OCI-LY7 (cell line): ENCODE results near the gene ATP11C. TPM values are rescaled to one million over a fixed set of nuclear protein-coding genes. Genes with fewer than 3 reads are reported as not detected.

Experiments
- BruUV-seq: library from RNA; stranded (reverse); fragments of 400-500 nt; replicated peaks from 2 replicates; lab custom pipeline; 2021; lab: Mats Ljungman, UMichigan
- CTCF ChIA-PET: fragments of 300-600 bp; sonication (Branson Sonifier 250); formaldehyde crosslinking; loops from one replicate; lab custom pipeline; 2022; ENCODE audit warnings: antibody characterized with exemption; ENCODE audit not compliant: unreplicated experiment; lab: Charles Lee
- POLR2A ChIA-PET: fragments of 300-600 bp; sonication (Branson Sonifier 250); formaldehyde crosslinking; loops from one replicate; lab custom pipeline; 2022; ENCODE audit warnings: antibody characterized with exemption; lab: Charles Lee
- DNase-seq: peaks from one replicate; pipeline ENCODE4 v3.0.0-alpha.2; 2015; ENCODE audit warnings: low spot score
- H2AFZ ChIP-seq: fragments of 200-600 bp; sonication (generic), shearing (Covaris generic); 2 replicates; pipeline ENCODE4 v1.6.1; 2014; ENCODE audit warnings: mild to moderate bottlenecking, antibody characterized with exemption, low read length, moderate library complexity
- H3K27ac ChIP-seq: fragments of 200-600 bp; sonication (generic); 2 replicates; pipeline ENCODE4 v1.5.1; 2014; ENCODE audit warnings: mixed run types, low read depth, mild to moderate bottlenecking, moderate library complexity, low read length, inconsistent platforms; ENCODE audit not compliant: poor library complexity, severe bottlenecking
- H3K36me3 ChIP-seq: fragments of 200-600 bp; sonication (generic); 2 replicates; pipeline ENCODE4 v1.6.1; 2014; ENCODE audit warnings: mild to moderate bottlenecking, antibody characterized with exemption, low read length, moderate library complexity, mixed read lengths; ENCODE audit not compliant: insufficient read depth
- H3K4me1 ChIP-seq: fragments of 200-600 bp; sonication (generic); 2 replicates; pipeline ENCODE4 v1.5.1; 2014; ENCODE audit warnings: mild to moderate bottlenecking, low read length; ENCODE audit not compliant: insufficient read depth, poor library complexity, severe bottlenecking
- H3K4me2 ChIP-seq: fragments of 200-600 bp; sonication (generic); 2 replicates; pipeline ENCODE4 v1.6.1; 2014; ENCODE audit warnings: mild to moderate bottlenecking, low read length
- H3K4me3 ChIP-seq: fragments of 200-600 bp; sonication (generic); 2 replicates; pipeline ENCODE4 v1.5.1; 2014; ENCODE audit warnings: mild to moderate bottlenecking, low read depth, low read length; ENCODE audit not compliant: poor library complexity, severe bottlenecking
- H3K79me2 ChIP-seq: fragments of 200-600 bp; sonication (generic); 2 replicates; pipeline ENCODE4 v1.6.1; 2016; ENCODE audit warnings: low read depth, mild to moderate bottlenecking, low read length, moderate library complexity, mixed read lengths; ENCODE audit not compliant: insufficient read depth
- H3K9me2 ChIP-seq: fragments of 200-600 bp; sonication (generic); 2 replicates; pipeline ENCODE4 v1.6.1; 2016; ENCODE audit warnings: mild to moderate bottlenecking, low read length, mixed read lengths; ENCODE audit not compliant: insufficient read depth
- H3K9me3 ChIP-seq: fragments of 200-600 bp; sonication (generic); 2 replicates; pipeline ENCODE4 v1.6.1; 2014; ENCODE audit warnings: mild to moderate bottlenecking, mixed run types, low read length, mixed read lengths
- H4K20me1 ChIP-seq: fragments of 200-600 bp; sonication (generic); 2 replicates; pipeline ENCODE4 v1.6.1; 2014; ENCODE audit warnings: mild to moderate bottlenecking, antibody characterized with exemption, low read length, moderate library complexity, mixed read lengths; ENCODE audit not compliant: insufficient read depth
- CTCF ChIP-seq: fragments of 200-600 bp; sonication (generic); conservative IDR thresholded peaks from 2 replicates; pipeline ENCODE4 v1.5.1; 2014; ENCODE audit warnings: mild to moderate bottlenecking, antibody characterized with exemption, low read length, moderate library complexity, mixed read lengths
- EZH2phosphoT487 ChIP-seq: fragments of 200-600 bp; sonication (generic); IDR thresholded peaks from 2 replicates; pipeline ENCODE4 v1.6.1; 2018; ENCODE audit warnings: low read depth, borderline replicate concordance, mild to moderate bottlenecking, mixed run types, antibody characterized with exemption, low read length, moderate library complexity, mixed read lengths
- intact Hi-C: fragments of 100-400 bp; cut with micrococcal nuclease; formaldehyde crosslinking; loops from one replicate; pipeline ENCODE4 v1.10.0; 2022; ENCODE audit not compliant: unreplicated experiment
- total RNA-seq, 2 experiments: library from RNA; depleted of rRNA in 1 of 2; stranded (reverse); fragments of >200 nt in 1 of 2; shearing (Covaris generic) in 1 of 2; gene quantifications; 2 replicates each; pipeline ENCODE4 v1.2.3, GENCODE V29; 2014 to 2022

The ATP11C gene
- total RNA-seq, 2 experiments from 2014 or later = 20.9 to 25.2 TPM

GRCh38 chrX:139750390-139750789 lies 182.5 kb downstream of the ATP11C start:
- POLR2A ChIA-PET = no interaction called here
- Histone ChIP-seq H3K4me3 (no peak overlapping the region), H2AFZ (no peak overlapping the region), H3K27ac (no peak overlapping the region), H3K4me1 (no peaks in the 10 kb centered on the region), H4K20me1 (no peaks in the 10 kb centered on the region), H3K9me3 (no peaks in the 10 kb centered on the region), H3K79me2 (no peaks in the 10 kb centered on the region), H3K4me2 (no peak overlapping the region), H3K9me2 (no peaks in the 10 kb centered on the region), H3K36me3 (peaks cover 5% of the 10 kb centered on the region; the same call in 1 of the 2 replicates)
- TF ChIP-seq EZH2phosphoT487 (no peak), CTCF (no peak)
- no TSS peak for BruUV-seq
- intact Hi-C loops = no loop called here
- CTCF ChIA-PET = no interaction called here
- no peak for DNase-seq

DNA sequence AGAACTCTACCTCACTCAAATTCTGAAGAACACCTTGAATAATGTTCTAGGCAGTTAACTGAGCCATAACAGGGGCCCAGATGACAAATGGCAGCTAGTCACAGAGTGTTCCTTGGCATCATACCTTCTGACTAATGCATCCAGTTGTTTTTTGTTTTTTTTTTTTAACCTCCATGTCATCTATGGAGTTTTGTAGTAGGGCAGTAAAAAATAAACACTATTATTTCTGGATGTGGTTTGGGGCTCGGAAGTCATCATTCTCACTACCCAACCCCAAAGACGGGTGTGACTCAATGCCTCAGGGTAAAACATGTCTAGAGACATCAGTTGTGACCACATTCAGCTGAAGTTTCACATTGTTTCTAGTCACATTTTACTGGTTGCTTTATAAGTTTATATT lies 193.7 kb downstream of the ATP11C start:
- no peak for DNase-seq
- no peak overlapping the region for H3K27ac ChIP-seq
- CTCF ChIA-PET = no interaction called here

More for the DNA sequence above, 193.7 kb downstream of the ATP11C start:
- Histone ChIP-seq H3K79me2 (no peaks in the 10 kb centered on the region), H3K4me2 (no peak overlapping the region), H3K36me3 (peaks cover 9% of the 10 kb centered on the region; the same call in 1 of the 2 replicates), H3K4me3 (no peak overlapping the region), H3K4me1 (no peaks in the 10 kb centered on the region), H4K20me1 (no peaks in the 10 kb centered on the region), H3K9me2 (no peaks in the 10 kb centered on the region), H3K9me3 (no peaks in the 10 kb centered on the region), H2AFZ (no peak overlapping the region)
- no TSS peak for BruUV-seq
- TF ChIP-seq CTCF (no peak), EZH2phosphoT487 (no peak)
- POLR2A ChIA-PET = no interaction called here
- intact Hi-C loops = no loop called here
